K562 (cell line): ENCODE results near the gene PARP9. TPM values are rescaled to one million over a fixed set of nuclear protein-coding genes. Genes with fewer than 3 reads are reported as not detected.
A peak's percentile ranks its signal among the peaks of the same experiment; 100 is the strongest.

Source experiments
- ATAC-seq: fragments of 200-7000 bp; cut with Tn5 transposase; 3 replicates; pipeline ENCODE4 v1.9.1; 2020; ENCODE audit warnings: moderate library complexity
- BruUV-seq: library from RNA; stranded (reverse); fragments of 400-500 nt; replicated peaks from 2 replicates; lab custom pipeline; 2021; lab: Mats Ljungman, UMichigan
- CTCF ChIA-PET: fragments of 300-600 bp; formaldehyde crosslinking; extraction: SDS; loops from one replicate; lab custom pipeline; 2021; ENCODE audit warnings: low intra/inter-chr PET ratio; lab: Yijun Ruan, JAX
- POLR2A ChIA-PET: fragments of 300-600, 350-650 bp; sonication (Branson Sonifier 250); formaldehyde crosslinking; extraction: SDS; loops from one replicate; lab custom pipeline; 2021; ENCODE audit warnings: antibody characterized with exemption, inconsistent platforms; lab: Yijun Ruan, JAX
- DNase-seq, 4 experiments: peaks; one replicate each; pipeline versions ENCODE4 v3.0.0 to v3.0.0-alpha.2; 2011 to 2018; ENCODE audit warnings: low spot score in 3 of 4, mixed read lengths in 3 of 4; ENCODE audit errors: extremely low read depth in 1 of 4
- FAIRE-seq: peaks from 2 replicates; lab custom pipeline; 2011; peaks lifted over from hg19 to GRCh38; lab: Jason Lieb, UNC
- H2AFZ ChIP-seq: 2 replicates; pipeline ENCODE4 v1.6.0; 2011; ENCODE audit warnings: low read depth, low read length, control low read depth, inconsistent platforms
- H3K27ac ChIP-seq: fragments of 200-600 bp; 3 replicates; pipeline ENCODE4 v1.8.0; 2011; ENCODE audit warnings: low read depth, mild to moderate bottlenecking, control low read depth, inconsistent platforms, low read length, moderate library complexity, mixed read lengths; ENCODE audit errors: extremely low read depth
- H3K27me3 ChIP-seq, 2 experiments: fragments of 300-600 bp in 1 of 2; 2 replicates in 1 of 2; 3 replicates in 1 of 2; pipeline versions ENCODE4 v1.6.0 to v1.8.0; 2011; ENCODE audit warnings: inconsistent platforms in 2 of 2, low read length in 2 of 2, mild to moderate bottlenecking in 1 of 2, mixed read lengths in 1 of 2, moderate library complexity in 1 of 2; ENCODE audit not compliant: control insufficient read depth in 2 of 2, insufficient read depth in 2 of 2
- H3K36me3 ChIP-seq: fragments of 300-600 bp; 3 replicates; pipeline ENCODE4 v1.8.0; 2011; ENCODE audit warnings: mild to moderate bottlenecking, low read length, inconsistent platforms; ENCODE audit not compliant: control insufficient read depth, insufficient read depth
- H3K4me1 ChIP-seq, 2 experiments: fragments of 200-600 bp in 1 of 2; replicated peaks in 1 of 2; 2 replicates in 1 of 2; 3 replicates in 1 of 2; pipeline versions ENCODE4 v1.5.1 to v1.8.0; 2011; ENCODE audit warnings: inconsistent platforms in 2 of 2, low read length in 2 of 2, mild to moderate bottlenecking in 1 of 2, mixed read lengths in 1 of 2, moderate library complexity in 1 of 2; ENCODE audit not compliant: control insufficient read depth in 2 of 2, insufficient read depth in 2 of 2
- H3K4me2 ChIP-seq: 2 replicates; pipeline ENCODE4 v1.6.1; 2011; ENCODE audit warnings: low read length, control low read depth, inconsistent platforms, mixed read lengths; ENCODE audit not compliant: insufficient read depth
- H3K4me3 ChIP-seq: fragments of 200-600 bp; sonication (generic), shearing (Covaris generic); 2 replicates; pipeline ENCODE4 v1.5.1; 2016; ENCODE audit warnings: control low read depth, inconsistent platforms
- H3K79me2 ChIP-seq: fragments of 200-600 bp; 3 replicates; pipeline ENCODE4 v1.8.0; 2011; ENCODE audit warnings: low read length, inconsistent platforms; ENCODE audit not compliant: control insufficient read depth, insufficient read depth
- H3K9ac ChIP-seq, 2 experiments: 2 replicates each; pipeline versions ENCODE4 v1.6.0 to v1.6.1; 2011; ENCODE audit warnings: low read depth in 2 of 2, low read length in 2 of 2, control low read depth in 1 of 2, inconsistent platforms in 1 of 2, mild to moderate bottlenecking in 1 of 2, mixed read lengths in 1 of 2; ENCODE audit not compliant: insufficient read depth in 1 of 2
- H3K9me1 ChIP-seq: one replicate; pipeline ENCODE4 v1.6.0; 2011; ENCODE audit warnings: inconsistent platforms, mild to moderate bottlenecking, low read length, moderate library complexity; ENCODE audit not compliant: control insufficient read depth, insufficient read depth
- H3K9me3 ChIP-seq: replicated peaks from 2 replicates; pipeline ENCODE4 v1.5.1; 2011; ENCODE audit warnings: low read depth, low read length, inconsistent platforms; ENCODE audit not compliant: control insufficient read depth, insufficient read depth
- H4K20me1 ChIP-seq: replicated peaks from 2 replicates; pipeline ENCODE4 v1.6.1; 2011; ENCODE audit warnings: low read length, inconsistent platforms, mixed read lengths; ENCODE audit not compliant: control insufficient read depth, insufficient read depth
- BCOR ChIP-seq: fragments of 450-650 bp; IDR thresholded peaks from 2 replicates; pipeline ENCODE4 v1.6.1; 2016
- HMBOX1 ChIP-seq: sonication (generic); IDR thresholded peaks from 2 replicates; pipeline ENCODE4 v1.6.1; 2016
- PHF8 ChIP-seq: fragments of 200-600 bp; sonication (generic); IDR thresholded peaks from 2 replicates; pipeline ENCODE4 v1.6.1; 2012; ENCODE audit warnings: mixed run types, mild to moderate bottlenecking, inconsistent platforms, low read length, moderate library complexity, borderline replicate concordance
- POLR3G ChIP-seq: IDR thresholded peaks from 2 replicates; pipeline ENCODE4 v1.6.1; 2011; ENCODE audit not compliant: insufficient read length, insufficient replicate concordance; ENCODE audit errors: extremely low read depth
- SAFB2 ChIP-seq: fragments of 200-400 bp; formaldehyde crosslinking; IDR thresholded peaks from 2 replicates; pipeline ENCODE4 v1.6.1; 2018; ENCODE audit warnings: borderline replicate concordance, low read length, low read depth, moderate library complexity; ENCODE audit not compliant: severe bottlenecking
- SP1 ChIP-seq: sonication (generic); formaldehyde crosslinking; IDR thresholded peaks from 2 replicates; pipeline ENCODE4 v1.8.1; 2022; ENCODE audit warnings: mild to moderate bottlenecking, missing genetic modification reagents
- ZNF780A ChIP-seq: fragments of 250-450 bp; sonication (Bioruptor Pico); IDR thresholded peaks from 2 replicates; pipeline ENCODE4 v1.5.0; 2021; ENCODE audit warnings: mild to moderate bottlenecking
- WGBS: fragments of 100-300 bp; shearing (Covaris generic); methylation state at CpG from one replicate; pipeline ENCODE4 v1.1.6; 2016; ENCODE audit warnings: low coverage, mixed read lengths; ENCODE audit not compliant: insufficient coverage; ENCODE audit errors: missing lambda C conversion rate; 5-methylcytosine and 5-hydroxymethylcytosine counted together
- in situ Hi-C: fragments of 300-500 bp; cut with MboI; formaldehyde crosslinking; loops from 4 replicates; pipeline ENCODE4 v1.15.0; 2018; ENCODE audit warnings: inconsistent platforms, mixed read lengths
- intact Hi-C: fragments of 100-400 bp; cut with micrococcal nuclease; formaldehyde crosslinking; loops from 2 replicates; pipeline ENCODE4 v1.14.2; 2022
- polyA plus RNA-seq, 8 experiments: library from polyadenylated mRNA; depleted of rRNA in 4 of 8; stranded (reverse) in 5 of 8; unstranded in 3 of 8; fragments of >200 nt; fragmentation: Nextera tagmentation in 2 of 8; fragmentation: Illumina TruSeq in 1 of 8; extraction: Ambion mirVana in 2 of 8; extraction: Trizol in 1 of 8; gene quantifications; 2 replicates each; pipeline versions ENCODE4 v1.2.1 to v1.2.3, GENCODE V29; 2011 to 2014; ENCODE audit warnings: inconsistent platforms in 1 of 8, missing spikeins in 1 of 8
- total RNA-seq, 7 experiments: library from RNA; depleted of rRNA in 6 of 7; stranded (reverse); fragments of >200 nt in 6 of 7; fragmentation: Illumina TruSeq in 2 of 7; extraction: Trizol in 2 of 7; gene quantifications; 2 replicates each; pipeline versions ENCODE4 v1.2.1 to v1.2.3, GENCODE V29; 2011 to 2021; ENCODE audit warnings: low replicate concordance in 1 of 7

PARP9 gene
- total and polyA plus RNA-seq, 9 of the 15 experiments (the other 6 are each of a cell fraction or from before 2014, with no cell fraction given): 2.1 to 4.8 (median 3.4) TPM

- BruUV-seq: no TSS peak
- TF ChIP-seq SP1 (CRISPR knock-in tag) (no peak), PHF8 (no peak), HMBOX1 (peak; percentile 56; the same call in 1 of the 2 replicates), POLR3G (no peak), BCOR (no peak), SAFB2 (no peak), ZNF780A (no peak)
- FAIRE-seq (peak; percentile 15), DNase-seq (no peak), ATAC-seq (peak; percentile 17; the same call in 2 of the 3 replicates)
- Histone ChIP-seq H3K27me3 (no peaks in the 10 kb centered on the region), H3K36me3 (no peaks in the 10 kb centered on the region), H3K79me2 (peaks cover 99% of the 10 kb centered on the region), H2AFZ (no peak overlapping the region), H3K4me3 (no peak overlapping the region), H3K9ac (no peak overlapping the region), H3K4me2 (no peak overlapping the region), H4K20me1 (peaks cover 10% of the 10 kb centered on the region), H3K9me3 (no peaks in the 10 kb centered on the region), H3K9me1 (no peaks in the 10 kb centered on the region), H3K4me1 (peaks cover 8 to 25% of the 10 kb centered on the region in 2 experiments; a peak in 3 of 5 replicates), H3K27ac (no peak overlapping the region)
- ChIA-PET CTCF (no interaction called here), POLR2A (no interaction called here)
- in situ Hi-C loops: no loop called here
- intact Hi-C loops: no loop called here
- 0% methylated on average over 2 of the region's 2 CpGs for WGBS
Measured at GRCh38 chr3:122505676-122506075, 58.4 kb downstream of the PARP9 start.
